SIG-M5 (cell line): ENCODE results near the gene NUMB.

Source experiments
- DNase-seq: peaks from one replicate; lab custom pipeline; 2025; lab: John Stamatoyannopoulos, UW

Gene NUMB

DNA sequence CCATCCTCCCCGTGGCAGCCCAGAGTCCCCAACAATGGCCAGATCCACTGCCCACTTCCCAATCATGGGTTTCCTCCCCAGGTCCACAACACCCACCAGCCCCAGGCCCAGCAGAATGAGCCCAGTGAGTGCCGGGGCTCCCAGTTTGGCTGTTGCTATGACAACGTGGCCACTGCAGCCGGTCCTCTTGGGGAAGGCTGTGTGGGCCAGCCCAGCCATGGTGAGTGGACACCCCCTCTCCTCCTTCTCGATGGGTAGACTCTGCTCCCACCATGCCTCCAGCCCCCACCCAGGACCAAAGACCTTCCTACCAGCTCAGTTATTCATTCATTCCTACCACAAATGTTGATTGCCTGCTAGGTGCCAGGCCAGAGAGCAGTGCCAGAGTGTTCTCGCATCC is 197.3 kb downstream of the NUMB start:
- no peak for DNase-seq

GRCh38 chr14:73260574-73260973 is 197.8 kb downstream of the NUMB start:
- DNase-seq, result no peak

- DNase-seq, result no peak
These were observed 198.5 kb downstream of the NUMB start for GRCh38 chr14:73259837-73260236.

GRCh38 chr14:73258845-73259611 is 199.3 kb downstream of the NUMB start:
- DNase-seq, result no peak

DNA sequence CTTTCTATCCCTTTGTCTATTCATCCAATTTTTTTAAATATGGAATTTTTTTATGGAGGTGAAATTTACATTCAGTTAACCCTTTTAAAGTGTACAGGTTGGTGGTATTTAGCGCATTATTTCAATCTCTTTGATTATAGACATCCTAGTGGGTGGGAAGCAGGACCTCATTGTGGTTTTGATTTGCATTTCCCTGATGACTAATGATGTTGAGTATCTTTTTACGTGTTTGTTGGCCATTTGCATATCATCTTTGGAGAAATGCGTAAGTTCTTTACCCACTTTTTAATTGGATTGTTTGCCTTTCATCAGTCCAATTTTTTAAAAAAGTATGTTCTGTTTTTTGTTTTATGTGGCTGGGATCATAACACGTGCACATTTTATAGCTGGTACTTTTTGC is 200.3 kb downstream of the NUMB start:
- no peak for DNase-seq

DNA sequence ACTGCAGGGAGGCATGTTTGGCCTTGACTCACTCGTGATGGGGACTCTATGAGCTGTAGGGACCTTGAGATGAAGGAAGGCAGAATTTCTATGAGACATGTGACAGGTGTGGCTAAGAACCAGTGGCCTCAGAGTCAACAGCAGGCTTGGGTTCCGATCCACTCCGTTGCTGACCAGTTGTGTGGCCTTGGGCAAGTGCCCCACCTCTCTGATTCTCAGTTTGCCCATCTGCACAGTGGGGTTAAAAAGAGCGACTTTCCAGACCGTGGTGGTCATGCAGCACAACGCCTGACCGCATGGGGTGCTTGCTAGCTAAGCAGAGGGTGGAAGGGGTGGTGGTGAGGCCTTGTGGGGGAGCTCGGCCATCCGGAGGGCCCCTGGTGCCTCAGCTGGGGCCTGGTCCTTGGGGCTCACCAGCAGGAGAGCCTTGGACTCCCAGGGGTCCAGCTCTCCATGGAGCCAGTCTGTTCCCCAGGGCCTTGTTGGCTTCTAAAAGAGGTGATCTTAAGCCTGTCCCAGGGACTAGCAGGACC is 202.6 kb downstream of the NUMB start:
- no peak for DNase-seq

GRCh38 chr14:73255005-73255400 is 203.3 kb downstream of the NUMB start:
- no peak for DNase-seq

- DNase-seq, result no peak
These were observed 203.9 kb downstream of the NUMB start for GRCh38 chr14:73254247-73255004.

DNA sequence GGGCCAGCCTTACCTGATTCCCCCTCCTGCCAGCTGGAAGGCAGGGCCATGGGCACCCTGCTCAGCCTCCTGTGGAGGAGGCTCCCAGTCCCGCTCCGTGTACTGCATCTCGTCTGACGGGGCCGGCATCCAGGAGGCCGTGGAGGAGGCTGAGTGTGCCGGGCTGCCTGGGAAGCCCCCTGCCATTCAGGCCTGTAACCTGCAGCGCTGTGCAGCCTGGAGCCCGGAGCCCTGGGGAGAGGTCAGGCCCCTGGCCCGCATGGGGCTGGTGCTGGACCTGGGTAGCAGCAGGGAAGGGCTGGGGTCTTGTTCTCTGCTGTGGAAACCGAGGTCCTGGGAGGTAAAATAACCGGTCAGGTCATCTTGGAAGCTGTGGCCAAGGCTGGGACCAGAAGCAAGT is 204.6 kb downstream of the NUMB start:
- no peak for DNase-seq

- DNase-seq, result no peak
These were observed 205.1 kb downstream of the NUMB start for GRCh38 chr14:73253323-73253610.

DNA sequence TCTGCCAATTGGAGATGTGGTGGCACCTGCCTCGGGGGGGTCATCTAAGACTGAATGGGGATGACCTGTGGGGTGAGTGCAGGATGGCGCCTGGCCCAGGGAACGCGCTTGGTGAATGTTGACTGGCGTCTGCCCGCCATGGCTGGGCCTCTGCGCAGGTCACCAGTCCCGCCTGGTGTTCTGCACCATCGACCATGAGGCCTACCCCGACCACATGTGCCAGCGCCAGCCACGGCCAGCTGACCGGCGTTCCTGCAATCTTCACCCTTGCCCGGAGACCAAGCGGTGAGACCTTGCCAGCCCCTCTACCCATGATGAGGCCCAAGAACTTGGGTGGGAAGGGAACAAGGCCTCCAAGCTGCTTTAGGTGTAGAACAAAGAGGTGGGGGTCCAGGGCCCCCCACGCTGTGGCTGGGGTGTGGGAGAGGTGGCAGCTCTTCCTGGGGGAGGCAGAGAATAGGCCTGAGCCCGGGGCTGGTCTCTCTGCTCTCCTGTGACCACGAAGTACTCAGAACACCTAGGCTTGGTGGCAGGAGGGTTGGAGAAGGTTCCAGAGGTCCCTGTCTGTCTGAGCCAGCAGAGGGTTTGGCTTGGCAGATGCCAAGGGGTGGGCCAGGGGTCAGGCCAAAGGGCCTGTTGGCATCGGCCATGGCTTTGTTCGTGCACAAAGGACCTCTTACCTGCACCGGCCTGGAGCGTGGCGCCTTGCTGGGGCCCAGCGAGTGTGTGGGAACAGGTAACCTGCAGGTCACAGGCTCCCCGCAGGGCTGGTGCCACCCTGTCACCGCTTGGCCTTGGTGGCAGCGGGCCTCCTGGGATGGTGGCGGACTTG is 205.6 kb downstream of the NUMB start:
- no peak for DNase-seq

- DNase-seq, result no peak
These were observed 206.7 kb downstream of the NUMB start for GRCh38 chr14:73251516-73252215.

DNA sequence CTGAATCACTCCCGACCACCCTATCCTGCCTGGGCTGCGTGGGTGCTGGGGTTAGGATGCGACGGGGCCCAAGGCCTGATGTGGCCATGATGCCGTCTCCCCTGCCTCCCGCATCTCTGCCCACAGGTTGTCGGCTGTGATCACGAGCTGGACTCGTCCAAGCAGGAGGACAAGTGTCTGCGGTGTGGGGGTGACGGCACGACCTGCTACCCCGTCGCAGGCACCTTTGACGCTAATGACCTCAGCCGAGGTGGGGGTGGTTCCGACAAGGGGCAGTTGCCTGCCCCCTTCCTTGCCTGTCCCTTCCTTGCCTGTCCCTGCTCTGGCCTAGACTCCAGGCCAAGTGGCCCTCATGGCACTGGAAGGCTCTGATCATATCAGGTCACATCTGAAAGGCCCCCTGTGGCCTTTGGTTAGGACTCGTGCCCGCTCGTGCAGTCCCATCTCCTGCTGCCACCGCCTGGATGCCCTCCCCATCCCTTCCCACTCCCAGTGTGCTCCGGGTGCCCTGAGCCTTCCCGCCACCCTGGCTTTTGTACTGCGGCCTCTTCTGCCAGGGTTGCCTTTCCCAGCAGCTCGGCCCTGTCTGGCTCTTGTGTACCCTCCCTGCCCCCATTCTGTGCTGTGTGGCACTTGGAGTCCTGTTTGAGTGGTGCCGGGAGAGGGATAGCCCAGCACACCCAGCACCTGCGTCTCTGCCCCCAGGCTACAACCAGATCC is 207.4 kb downstream of the NUMB start:
- no peak for DNase-seq

DNA sequence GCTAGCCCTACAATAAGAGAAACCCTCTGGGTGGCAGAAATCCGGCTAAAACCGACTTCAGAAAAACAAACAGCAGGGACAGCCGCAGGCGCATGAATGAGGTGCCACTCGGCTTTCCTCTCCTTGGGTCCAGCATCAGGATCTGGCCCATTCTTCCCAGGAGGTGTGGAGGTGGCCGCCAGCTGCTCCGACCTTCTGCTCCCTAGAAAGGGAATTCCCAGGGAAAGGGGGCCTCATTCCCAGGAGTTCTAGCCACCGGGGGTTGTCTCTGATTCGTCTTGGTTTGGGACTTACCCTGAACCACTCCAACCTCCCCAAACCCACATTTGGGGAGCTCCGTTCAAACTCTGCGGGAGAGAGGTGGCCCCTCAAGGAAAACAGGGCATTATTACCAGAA is 208.0 kb downstream of the NUMB start:
- no peak for DNase-seq

GRCh38 chr14:73249564-73250316 is 208.6 kb downstream of the NUMB start:
- DNase-seq, result no peak

- DNase-seq, result no peak
These were observed 209.2 kb downstream of the NUMB start for GRCh38 chr14:73249108-73249507.

DNA sequence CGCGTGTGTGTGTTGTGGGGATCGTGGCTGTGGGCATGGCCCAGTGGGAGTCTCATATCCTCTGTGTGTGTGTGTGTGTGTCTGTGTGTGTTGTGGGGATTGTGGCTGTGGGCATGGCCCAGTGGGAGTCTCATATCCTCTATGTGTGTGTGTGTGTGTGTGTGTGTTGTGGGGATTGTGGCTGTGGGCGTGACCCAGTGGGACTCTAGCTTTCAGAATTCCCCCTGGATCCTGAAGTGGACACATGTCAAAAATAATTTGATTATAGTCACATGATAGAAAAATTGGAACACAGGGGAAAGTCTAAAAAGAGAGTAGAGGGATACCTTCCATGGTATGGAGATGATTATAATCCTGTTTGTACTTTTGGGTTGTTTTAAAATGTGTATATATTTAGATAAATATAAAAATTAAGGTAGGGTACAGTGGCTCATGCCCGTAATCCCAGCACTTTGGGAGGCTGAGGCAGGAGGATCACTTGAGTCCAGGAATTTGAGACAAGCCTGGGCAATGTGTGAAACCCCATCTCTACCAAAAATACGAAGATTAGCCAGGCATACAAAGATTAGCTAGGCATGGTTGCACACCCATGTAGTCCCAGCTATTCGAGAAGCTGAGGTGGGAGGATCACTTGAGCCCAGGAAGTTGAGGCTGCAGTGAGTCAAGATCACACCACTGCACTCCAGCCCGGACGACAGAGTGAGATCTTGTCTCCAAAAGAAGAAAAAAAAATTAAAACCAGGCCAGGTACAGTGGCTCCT is 210.1 kb downstream of the NUMB start:
- DNase-seq, result no peak

DNA sequence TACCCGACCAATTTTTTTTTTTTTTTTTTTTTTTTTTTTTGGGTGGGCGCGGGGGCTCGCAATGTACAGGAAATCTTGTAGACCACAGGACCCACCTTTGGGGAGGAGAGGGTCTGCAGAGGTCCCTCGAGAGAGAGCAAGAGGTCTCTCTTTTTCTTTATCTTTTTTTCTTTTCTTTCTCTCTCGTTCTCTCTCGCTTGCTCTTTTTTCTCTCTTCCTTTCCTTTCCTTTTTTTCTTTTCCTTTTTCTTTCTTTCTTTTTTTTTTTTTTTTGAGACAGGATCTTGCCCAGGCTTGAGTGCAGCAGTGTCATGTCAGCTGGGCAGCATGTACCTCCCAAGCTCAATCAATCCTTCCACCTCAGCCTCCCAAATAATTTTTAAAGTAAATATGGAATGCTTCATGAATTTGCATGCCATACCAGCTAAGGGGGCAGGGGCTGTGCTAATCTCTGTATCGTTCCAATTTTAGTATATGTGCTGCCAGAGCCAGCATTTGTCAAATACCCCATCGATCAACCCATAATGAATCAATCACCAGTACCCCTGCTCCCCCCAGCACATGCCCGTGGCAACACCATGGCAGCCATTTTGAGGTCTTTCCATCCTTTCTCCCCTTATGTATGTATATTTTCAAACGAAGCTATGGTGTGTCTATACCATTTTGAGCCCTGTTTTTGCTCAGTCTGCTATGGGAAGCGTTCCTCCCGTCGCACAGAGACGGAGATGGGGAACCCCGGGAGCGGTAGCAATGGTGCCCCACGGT is 211.8 kb downstream of the NUMB start:
- no peak for DNase-seq
